A673 (cell line): ENCODE data around the gene CACNA1G.

Source experiments
- CTCF ChIP-seq: fragments of 300-800, 200-600 bp; sonication (generic); conservative IDR thresholded peaks from 2 replicates; pipeline ENCODE4 v1.5.1; 2017; ENCODE audit warnings: low read depth, mild to moderate bottlenecking, antibody characterized with exemption, low read length, moderate library complexity, mixed read lengths
- EZH2 ChIP-seq: fragments of 200-600 bp; sonication (generic); IDR thresholded peaks from 2 replicates; pipeline ENCODE4 v1.6.1; 2017; ENCODE audit warnings: borderline replicate concordance, low read depth, mild to moderate bottlenecking, mixed read lengths, antibody characterized with exemption, low read length; ENCODE audit not compliant: poor library complexity, severe bottlenecking

GRCh38 chr17:50624321-50624934 is 63.9 kb downstream of the CACNA1G start:
- no peak for TF ChIP-seq CTCF
- no peak for TF ChIP-seq EZH2
